Activated B cell treated with CpG ODN at 0.5 μM for 24 hours (primary cell): ENCODE results near the gene CLNK. TPM values are rescaled to one million over a fixed set of nuclear protein-coding genes. Genes with fewer than 3 reads are reported as not detected.

Experiments
- ATAC-seq: fragments of 200-7000 bp; cut with Tn5 transposase; one replicate; pipeline ENCODE4 v1.10.0; 2021; ENCODE audit warnings: low read depth, mild to moderate bottlenecking, moderate library complexity
- CTCF ChIA-PET: fragments of 350-600 bp; sonication (Branson Sonifier 250); formaldehyde crosslinking; loops from one replicate; lab custom pipeline; 2021; ENCODE audit warnings: antibody characterized with exemption; lab: Charles Lee
- POLR2A ChIA-PET: fragments of 350-600 bp; sonication (Branson Sonifier 250); formaldehyde crosslinking; loops from one replicate; lab custom pipeline; 2021; ENCODE audit warnings: antibody characterized with exemption; lab: Charles Lee
- DNase-seq: peaks from one replicate; pipeline ENCODE4 v3.0.0; 2022
- H3K27ac Mint-ChIP-seq: one replicate; pipeline ENCODE4 v1.8.0; 2020; ENCODE audit warnings: mixed read lengths
- H3K27me3 Mint-ChIP-seq: one replicate; pipeline ENCODE4 v1.8.0; 2021; ENCODE audit warnings: mixed read lengths
- H3K36me3 Mint-ChIP-seq: one replicate; pipeline ENCODE4 v1.8.0; 2021; ENCODE audit warnings: low read depth, mixed read lengths
- H3K4me1 Mint-ChIP-seq: one replicate; pipeline ENCODE4 v1.8.0; 2021; ENCODE audit warnings: mixed read lengths
- H3K4me3 Mint-ChIP-seq: one replicate; pipeline ENCODE4 v1.8.0; 2020; ENCODE audit warnings: mild to moderate bottlenecking, mixed read lengths
- H3K9me3 Mint-ChIP-seq: one replicate; pipeline ENCODE4 v1.8.0; 2020; ENCODE audit warnings: mixed read lengths
- CTCF ChIP-seq: fragments of 200-600 bp; IDR thresholded peaks from one replicate; pipeline ENCODE4 v1.8.0; 2022; ENCODE audit warnings: antibody characterized with exemption, mild to moderate bottlenecking
- intact Hi-C: fragments of 100-400 bp; cut with micrococcal nuclease; formaldehyde crosslinking; loops from one replicate; pipeline ENCODE4 v1.15.1; 2024
- total RNA-seq: library from RNA; stranded (reverse); gene quantifications from 2 replicates; pipeline ENCODE4 v1.2.3, GENCODE V29; 2022

Gene CLNK
- total RNA-seq, 1 donor from 2014 or later: 0.58 TPM

DNA sequence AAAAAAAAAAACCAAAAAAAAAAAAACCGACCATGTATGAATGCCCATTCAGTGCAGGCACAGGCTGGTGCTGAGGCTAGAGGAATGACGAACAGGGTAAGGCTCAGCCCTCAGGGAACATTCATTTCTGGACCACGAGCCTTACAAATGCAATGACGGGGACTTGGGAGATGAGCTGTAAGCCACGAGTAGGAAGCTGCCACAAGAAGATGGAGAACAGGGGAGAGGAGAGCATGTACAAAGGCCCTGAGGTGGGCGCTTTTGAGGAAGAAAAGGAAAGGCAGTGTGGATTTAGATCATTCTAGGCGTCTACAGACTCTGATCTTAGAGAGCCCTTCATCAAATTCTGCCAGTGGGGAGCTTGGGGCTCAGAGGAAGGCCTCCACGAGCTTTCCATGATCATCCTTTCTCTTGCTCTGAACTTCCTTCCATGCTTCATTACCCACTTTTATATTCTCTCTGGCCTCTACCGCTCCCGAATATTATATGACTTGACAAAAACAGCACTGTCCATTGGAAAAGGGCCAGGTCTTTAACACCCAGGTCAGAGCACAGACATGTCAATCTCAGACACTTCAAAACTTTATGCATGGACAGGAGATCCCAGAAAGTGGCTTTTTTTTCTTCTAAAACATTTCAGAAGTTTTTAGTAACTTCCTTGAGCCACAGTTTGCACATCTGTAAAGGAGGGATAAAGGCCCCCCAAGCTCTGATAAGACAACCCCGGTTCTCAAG is 224.1 kb downstream of the CLNK start:
- no peak overlapping the region for H3K27ac Mint-ChIP-seq
- ChIA-PET CTCF (interaction anchor here (0.9 to 1.5 kb wide), 13 partner anchors 9 to 769 kb away, joined by 3 to 11 read pairs (median 3); no protein-coding TSS in a partner anchor), POLR2A (interaction anchor here (0.7 to 1.5 kb wide), 4 partner anchors 8 to 778 kb away, joined by 3 to 15 read pairs (median 3); partner anchors contain the start of gene WDR1)
- intact Hi-C loops: loop anchor here (1.0 to 5.0 kb wide), 5 partner anchors 47 to 967 kb away; partner anchors contain the start of gene HS3ST1
- no peak overlapping the region for H3K4me3 Mint-ChIP-seq
- peaks cover 4% of the 10 kb centered on the region for H3K9me3 Mint-ChIP-seq
- ATAC-seq: no peak
- no peak for TF ChIP-seq CTCF
- H3K27me3 Mint-ChIP-seq: peaks cover 49% of the 10 kb centered on the region
- DNase-seq: no peak
- no peaks in the 10 kb centered on the region for H3K36me3 Mint-ChIP-seq
- H3K4me1 Mint-ChIP-seq: peaks cover 25% of the 10 kb centered on the region

DNA sequence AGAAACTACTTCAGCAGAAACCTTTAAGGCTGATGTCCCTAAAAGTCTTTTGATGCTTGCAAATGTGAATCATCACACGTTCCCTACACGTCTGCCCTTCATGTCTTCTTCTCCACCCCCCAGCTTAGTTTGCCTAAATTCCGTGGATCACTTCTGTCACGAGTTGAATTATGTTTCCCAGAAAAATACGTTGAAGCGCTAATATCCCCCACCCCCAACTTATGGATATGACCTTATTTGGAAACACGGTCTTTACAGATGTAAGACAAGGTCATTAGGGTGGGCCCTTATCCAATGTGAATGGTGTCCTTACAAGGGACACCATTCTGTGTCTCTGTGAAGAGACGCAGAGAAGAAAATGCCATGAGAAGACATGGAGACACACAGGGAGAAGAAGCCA is 225.3 kb downstream of the CLNK start:
- POLR2A ChIA-PET: no interaction called here
- Mint-ChIP-seq H3K36me3 (peaks cover 8% of the 10 kb centered on the region), H3K9me3 (peaks cover 4% of the 10 kb centered on the region), H3K4me3 (no peak overlapping the region), H3K27ac (no peak overlapping the region), H3K4me1 (peaks cover 35% of the 10 kb centered on the region), H3K27me3 (peaks cover 37% of the 10 kb centered on the region)
- no peak for TF ChIP-seq CTCF
- DNase-seq: no peak
- intact Hi-C loops: loop anchor here (5.0 kb wide), 3 partner anchors 302 to 1013 kb away; no protein-coding TSS in a partner anchor
- CTCF ChIA-PET: no interaction called here
- no peak for ATAC-seq

- peak overlapping the region; percentile 73 for H3K4me3 Mint-ChIP-seq
Measured at GRCh38 chr4:10458177-10458576, 226.4 kb downstream of the CLNK start.

DNA sequence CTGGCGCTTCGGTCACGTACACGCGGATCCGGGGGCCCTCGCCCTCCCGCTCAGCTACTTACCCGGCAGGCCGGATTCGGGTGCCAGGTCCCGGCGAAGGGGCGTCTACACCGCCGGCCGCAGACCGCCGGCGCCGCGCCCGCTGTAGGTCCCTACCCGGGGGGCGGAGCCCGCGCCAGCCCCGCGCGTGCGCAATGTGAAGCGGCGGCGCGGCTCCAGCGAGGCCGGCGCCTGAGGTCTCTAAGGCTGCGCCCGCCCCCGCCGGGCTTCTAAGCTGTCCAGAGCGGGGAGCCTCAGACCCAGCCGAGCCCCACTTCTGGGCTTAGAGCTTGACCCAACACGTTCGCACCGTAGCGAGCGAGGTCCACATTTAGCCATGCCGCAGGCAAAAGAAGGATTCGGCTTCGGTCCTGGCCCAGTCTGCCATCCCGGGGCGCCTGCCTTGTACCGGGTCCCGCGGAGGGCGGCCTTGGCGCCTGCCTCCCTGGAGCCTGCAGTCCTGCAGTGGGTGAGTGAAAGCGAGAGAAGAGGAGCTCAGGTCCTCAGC is 227.2 kb downstream of the CLNK start, which contains the start of gene ZNF518B:
TSS of gene ZNF518B (minus strand) at position 172 of the 547 bp plus-strand sequence. CDS start 11,098 bp downstream, outside the sequence.
- peaks cover 26% of the 10 kb centered on the region for H3K36me3 Mint-ChIP-seq
- ATAC-seq (peak; percentile 69), DNase-seq (peak; percentile 85)
- H3K27me3 Mint-ChIP-seq: peaks cover 24% of the 10 kb centered on the region
- intact Hi-C loops: loop anchor here (1.0 to 5.0 kb wide), 5 partner anchors 44 to 1015 kb away; no protein-coding TSS in a partner anchor
- peaks cover 41% of the 10 kb centered on the region for H3K4me1 Mint-ChIP-seq
- ChIA-PET CTCF (interaction anchor here (0.6 kb wide), 1 partner anchor 97 kb away, joined by 3 read pairs; no protein-coding TSS in a partner anchor), POLR2A (interaction anchor here (0.5 to 2.3 kb wide), 7 partner anchors 23 to 1011 kb away, joined by 3 to 23 read pairs (median 6); partner anchors contain the start of gene WDR1)
- H3K27ac Mint-ChIP-seq: peak within 1 kb of the TSS; percentile 85
- H3K9me3 Mint-ChIP-seq: peaks cover 3% of the 10 kb centered on the region
- peak within 1 kb of the TSS; percentile 87 for H3K4me3 Mint-ChIP-seq
- TF ChIP-seq CTCF: no peak

More at GRCh38 chr4:10458177-10458576, 226.4 kb downstream of the CLNK start:
- Mint-ChIP-seq H3K9me3 (peaks cover 4% of the 10 kb centered on the region), H3K27me3 (peaks cover 31% of the 10 kb centered on the region), H3K4me1 (peaks cover 38% of the 10 kb centered on the region), H3K36me3 (peaks cover 17% of the 10 kb centered on the region), H3K27ac (no peak overlapping the region)
- ChIA-PET POLR2A (interaction anchor here (0.6 to 2.3 kb wide), 5 partner anchors 25 to 977 kb away, joined by 3 to 23 read pairs (median 6); partner anchors contain the start of gene WDR1), CTCF (interaction anchor here (0.6 kb wide), 1 partner anchor 97 kb away, joined by 3 read pairs; no protein-coding TSS in a partner anchor)
- intact Hi-C loops: loop anchor here (5.0 kb wide), 3 partner anchors 301 to 1014 kb away; no protein-coding TSS in a partner anchor
- TF ChIP-seq CTCF: no peak
- ATAC-seq (no peak), DNase-seq (no peak)
